Measurements from ENCODE around the gene CD2.

The CD2 gene

GRCh38 chr1:116754198-116754977 lies at the start of gene CD2:
CD2 (plus strand) TSS chr1:116754430; CDS start chr1:116754493, 63 bp downstream.
- no peak for DNase-seq

GRCh38 chr1:116706123-116706522 lies 48.1 kb upstream of the CD2 start:
- DNase-seq = no peak

- DNase-seq = no peak
These were observed 47.4 kb upstream of the CD2 start for GRCh38 chr1:116706841-116707240.

GRCh38 chr1:116708255-116708900 lies 45.9 kb upstream of the CD2 start:
- DNase-seq = no peak

GRCh38 chr1:116709666-116710167 lies 44.5 kb upstream of the CD2 start:
- DNase-seq = no peak

GRCh38 chr1:116710420-116711262 lies 43.6 kb upstream of the CD2 start:
- DNase-seq = no peak

GRCh38 chr1:116711263-116711840 lies 42.9 kb upstream of the CD2 start:
- DNase-seq = no peak

GRCh38 chr1:116712510-116712909 lies 41.7 kb upstream of the CD2 start:
- no peak for DNase-seq

GRCh38 chr1:116713474-116713873 lies 40.8 kb upstream of the CD2 start:
- no peak for DNase-seq

GRCh38 chr1:116716391-116716790 lies 37.8 kb upstream of the CD2 start:
- DNase-seq = no peak

- DNase-seq = no peak
These were observed 36.9 kb upstream of the CD2 start for GRCh38 chr1:116717318-116717717.

- no peak for DNase-seq
These were observed 33.7 kb upstream of the CD2 start for GRCh38 chr1:116720364-116721038.

- no peak for DNase-seq
These were observed 33.2 kb upstream of the CD2 start for GRCh38 chr1:116721039-116721405.

GRCh38 chr1:116721451-116722007 lies 32.7 kb upstream of the CD2 start:
- no peak for DNase-seq

GRCh38 chr1:116722016-116722838 lies 32.0 kb upstream of the CD2 start:
- DNase-seq = no peak

- peak; percentile 55 for DNase-seq
These were observed 29.4 kb upstream of the CD2 start for GRCh38 chr1:116724765-116725375.

- no peak for DNase-seq
These were observed 28.4 kb upstream of the CD2 start for GRCh38 chr1:116725798-116726197.

- no peak for DNase-seq
These were observed 27.1 kb upstream of the CD2 start for GRCh38 chr1:116726872-116727820.

- no peak for DNase-seq
These were observed 22.8 kb upstream of the CD2 start for GRCh38 chr1:116731439-116731838.

- no peak for DNase-seq
These were observed 21.5 kb upstream of the CD2 start for GRCh38 chr1:116732726-116733125.
